HEK293 (cell line): ENCODE results near the gene GTF2F1.

Source experiments
- CTCF ChIA-PET: fragments of 350-600 bp; formaldehyde crosslinking; extraction: SDS; loops from one replicate; lab custom pipeline; 2021; ENCODE audit warnings: antibody characterized with exemption; lab: Yijun Ruan, JAX
- POLR2A ChIA-PET: fragments of 300-600 bp; formaldehyde crosslinking; extraction: SDS; loops from one replicate; lab custom pipeline; 2020; ENCODE audit warnings: antibody characterized with exemption, inconsistent platforms; lab: Yijun Ruan, JAX
- H3K27ac ChIP-seq: fragments of 200-500 bp; sonication (Bioruptor generic); 2 replicates; pipeline ENCODE4 v1.5.1; 2014; ENCODE audit warnings: low read depth, low read length, control low read depth, inconsistent platforms; ENCODE audit errors: extremely low read depth
- H3K36me3 ChIP-seq, 2 experiments: fragments of 200-500 bp in 1 of 2; sonication (Bioruptor generic) in 1 of 2; 1 replicate in 1 of 2; 2 replicates in 1 of 2; pipeline ENCODE4 v1.5.1; 2014 to 2017; ENCODE audit warnings: inconsistent platforms in 2 of 2, low read length in 2 of 2; ENCODE audit not compliant: control insufficient read depth in 2 of 2, insufficient read depth in 1 of 2
- H3K4me1 ChIP-seq: fragments of 200-500 bp; sonication (Bioruptor generic); 2 replicates; pipeline ENCODE4 v1.5.1; 2014; ENCODE audit warnings: mild to moderate bottlenecking, low read length, inconsistent platforms; ENCODE audit not compliant: control insufficient read depth, insufficient read depth
- H3K4me3 ChIP-seq: 2 replicates; pipeline ENCODE4 v1.5.1; 2011; ENCODE audit warnings: low read depth, mild to moderate bottlenecking, control low read depth, low read length, moderate library complexity
- H3K9me3 ChIP-seq: fragments of 200-500 bp; sonication (Bioruptor generic); 2 replicates; pipeline ENCODE4 v1.5.1; 2014; ENCODE audit warnings: low read depth, low read length, inconsistent platforms; ENCODE audit not compliant: control insufficient read depth, insufficient read depth
- GLIS2 ChIP-seq: fragments of 450-650 bp; formaldehyde crosslinking; IDR thresholded peaks from 2 replicates; pipeline ENCODE4 v1.5.1; 2016; ENCODE audit warnings: missing biosample characterization, missing genetic modification characterization
- KLF7 ChIP-seq: fragments of 450-650 bp; formaldehyde crosslinking; IDR thresholded peaks from 2 replicates; pipeline ENCODE4 v1.5.1; 2016; ENCODE audit warnings: missing biosample characterization, missing genetic modification characterization, borderline replicate concordance
- MZF1 ChIP-seq: fragments of 450-650 bp; formaldehyde crosslinking; IDR thresholded peaks from 2 replicates; pipeline ENCODE4 v1.5.1; 2017; ENCODE audit warnings: missing biosample characterization, missing genetic modification characterization, borderline replicate concordance
- OSR2 ChIP-seq: fragments of 450-650 bp; formaldehyde crosslinking; IDR thresholded peaks from 2 replicates; pipeline ENCODE4 v1.5.1; 2016; ENCODE audit warnings: missing biosample characterization, missing genetic modification characterization
- PATZ1 ChIP-seq: fragments of 450-650 bp; formaldehyde crosslinking; IDR thresholded peaks from 2 replicates; pipeline ENCODE4 v1.5.1; 2016; ENCODE audit warnings: missing biosample characterization, missing genetic modification characterization
- PRDM2 ChIP-seq: fragments of 450-650 bp; formaldehyde crosslinking; IDR thresholded peaks from 2 replicates; pipeline ENCODE4 v1.5.1; 2016; ENCODE audit warnings: missing biosample characterization, missing genetic modification characterization, borderline replicate concordance
- SP2 ChIP-seq: fragments of 450-650 bp; formaldehyde crosslinking; IDR thresholded peaks from 2 replicates; pipeline ENCODE4 v1.5.1; 2016; ENCODE audit warnings: missing biosample characterization, missing genetic modification characterization
- ZBTB10 ChIP-seq: fragments of 450-650 bp; formaldehyde crosslinking; IDR thresholded peaks from 2 replicates; pipeline ENCODE4 v1.5.1; 2016; ENCODE audit warnings: missing biosample characterization, missing genetic modification characterization
- ZFHX2 ChIP-seq: fragments of 450-650 bp; formaldehyde crosslinking; conservative IDR thresholded peaks from 2 replicates; pipeline ENCODE4 v1.5.1; 2016; ENCODE audit warnings: missing biosample characterization, missing genetic modification characterization
- ZIC2 ChIP-seq: fragments of 450-650 bp; formaldehyde crosslinking; IDR thresholded peaks from 2 replicates; pipeline ENCODE4 v1.5.1; 2016; ENCODE audit warnings: missing biosample characterization, missing genetic modification characterization
- ZNF132 ChIP-seq: fragments of 450-650 bp; formaldehyde crosslinking; IDR thresholded peaks from 2 replicates; pipeline ENCODE4 v1.5.1; 2017; ENCODE audit warnings: missing biosample characterization, missing genetic modification characterization, borderline replicate concordance
- ZNF223 ChIP-seq: fragments of 450-650 bp; formaldehyde crosslinking; IDR thresholded peaks from 2 replicates; pipeline ENCODE4 v1.5.1; 2016; ENCODE audit warnings: missing biosample characterization, missing genetic modification characterization
- ZNF354C ChIP-seq: fragments of 450-650 bp; formaldehyde crosslinking; IDR thresholded peaks from 2 replicates; pipeline ENCODE4 v1.5.1; 2016; ENCODE audit warnings: missing biosample characterization, missing genetic modification characterization, low read depth, borderline replicate concordance
- ZNF404 ChIP-seq: fragments of 450-650 bp; formaldehyde crosslinking; IDR thresholded peaks from 2 replicates; pipeline ENCODE4 v1.5.1; 2017; ENCODE audit warnings: missing biosample characterization, missing genetic modification characterization
- ZNF501 ChIP-seq: fragments of 450-650 bp; formaldehyde crosslinking; IDR thresholded peaks from 2 replicates; pipeline ENCODE4 v1.5.1; 2016; ENCODE audit warnings: missing biosample characterization, missing genetic modification characterization
- ZNF510 ChIP-seq: fragments of 450-650 bp; formaldehyde crosslinking; IDR thresholded peaks from 2 replicates; pipeline ENCODE4 v1.5.1; 2018; ENCODE audit warnings: mild to moderate bottlenecking, missing genetic modification characterization, missing biosample characterization; ENCODE audit not compliant: insufficient replicate concordance
- ZNF544 ChIP-seq: fragments of 450-650 bp; formaldehyde crosslinking; IDR thresholded peaks from 2 replicates; pipeline ENCODE4 v1.5.0; 2017; ENCODE audit warnings: missing biosample characterization, missing genetic modification characterization
- ZNF549 ChIP-seq: fragments of 450-650 bp; IDR thresholded peaks from 2 replicates; pipeline ENCODE4 v1.5.1; 2018; ENCODE audit warnings: missing biosample characterization, missing genetic modification characterization, mild to moderate bottlenecking, inconsistent platforms, moderate library complexity
- ZNF571 ChIP-seq: fragments of 450-650 bp; formaldehyde crosslinking; IDR thresholded peaks from 2 replicates; pipeline ENCODE4 v1.5.0; 2017; ENCODE audit warnings: missing biosample characterization, missing genetic modification characterization
- ZNF692 ChIP-seq: fragments of 450-650 bp; formaldehyde crosslinking; IDR thresholded peaks from 2 replicates; pipeline ENCODE4 v1.5.1; 2016; ENCODE audit warnings: missing biosample characterization, missing genetic modification characterization
- ZSCAN5A ChIP-seq: fragments of 450-650 bp; formaldehyde crosslinking; IDR thresholded peaks from 2 replicates; pipeline ENCODE4 v1.5.1; 2016; ENCODE audit warnings: missing biosample characterization, missing genetic modification characterization

Gene GTF2F1

GRCh38 chr19:6402837-6403608 lies 10.1 kb upstream of the GTF2F1 start:
- Histone ChIP-seq H3K27ac (no peak overlapping the region), H3K4me3 (no peak overlapping the region), H3K9me3 (no peaks in the 10 kb centered on the region), H3K4me1 (no peaks in the 10 kb centered on the region), H3K36me3 (no peaks in the 10 kb centered on the region)
- POLR2A ChIA-PET = no interaction called here
- TF ChIP-seq KLF7 (tag by site-specific recombination) (no peak), ZSCAN5A (no peak), ZNF692 (no peak), ZNF132 (tag by site-specific recombination) (no peak), ZNF354C (tag by site-specific recombination) (no peak), SP2 (tag by site-specific recombination) (no peak), ZNF571 (tag by site-specific recombination) (no peak), PATZ1 (tag by site-specific recombination) (no peak), ZIC2 (no peak), ZNF549 (tag by site-specific recombination) (no peak), ZNF501 (no peak)
- CTCF ChIA-PET = no interaction called here

GRCh38 chr19:6402058-6402457 lies 9.1 kb upstream of the GTF2F1 start:
- Histone ChIP-seq H3K4me1 (no peaks in the 10 kb centered on the region), H3K4me3 (no peak overlapping the region), H3K27ac (no peak overlapping the region), H3K9me3 (no peaks in the 10 kb centered on the region), H3K36me3 (no peaks in the 10 kb centered on the region)
- CTCF ChIA-PET = interaction anchor here (0.6 kb wide), 1 partner anchor 92 kb away, joined by 3 read pairs; no protein-coding TSS in a partner anchor
- POLR2A ChIA-PET = no interaction called here
- TF ChIP-seq ZNF404 (tag by site-specific recombination) (no peak), ZFHX2 (tag by site-specific recombination) (no peak), ZNF510 (tag by site-specific recombination) (no peak), MZF1 (tag by site-specific recombination) (no peak), ZNF549 (tag by site-specific recombination) (no peak), ZNF223 (no peak), ZBTB10 (tag by site-specific recombination) (no peak), GLIS2 (no peak), PRDM2 (tag by site-specific recombination) (no peak), OSR2 (tag by site-specific recombination) (no peak), ZNF544 (tag by site-specific recombination) (no peak)
